GM23338 (cell line): ENCODE measurements around the gene TENM4. TPM values are rescaled to one million over a fixed set of nuclear protein-coding genes. Genes with fewer than 3 reads are reported as not detected.

Experiments used
- ATAC-seq: fragments of 200-7000 bp; cut with Tn5 transposase; 3 replicates; pipeline ENCODE4 v1.9.1; 2020
- DNase-seq: peaks from one replicate; pipeline ENCODE4 v3.0.0-alpha.2; 2015; ENCODE audit warnings: low spot score
- H2AFZ ChIP-seq: fragments of 200-600 bp; sonication (generic); 2 replicates; pipeline ENCODE4 v1.8.0; 2016; ENCODE audit warnings: antibody characterized with exemption, mild to moderate bottlenecking, moderate library complexity
- H3F3A ChIP-seq: fragments of 200-600 bp; sonication (generic); replicated peaks from 2 replicates; pipeline ENCODE4 v1.8.0; 2017; ENCODE audit warnings: antibody characterized with exemption, mixed run types, low read depth
- H3K27ac ChIP-seq: fragments of 200-600 bp; sonication (generic); 2 replicates; pipeline ENCODE4 v1.6.1; 2016; ENCODE audit warnings: low read depth
- H3K27me3 ChIP-seq: fragments of 200-600 bp; sonication (generic); 2 replicates; pipeline ENCODE4 v1.8.0; 2016; ENCODE audit warnings: mild to moderate bottlenecking, mixed run types, moderate library complexity; ENCODE audit not compliant: insufficient read depth
- H3K36me3 ChIP-seq: fragments of 200-600 bp; sonication (generic); 2 replicates; pipeline ENCODE4 v1.8.0; 2016; ENCODE audit warnings: mild to moderate bottlenecking; ENCODE audit not compliant: insufficient read depth
- H3K4me1 ChIP-seq: fragments of 200-600 bp; sonication (generic); 2 replicates; pipeline ENCODE4 v1.8.0; 2016; ENCODE audit warnings: mild to moderate bottlenecking, moderate library complexity; ENCODE audit not compliant: insufficient read depth
- H3K4me2 ChIP-seq: fragments of 200-600 bp; sonication (generic); 2 replicates; pipeline ENCODE4 v1.7.1; 2017; ENCODE audit warnings: mixed run types
- H3K4me3 ChIP-seq: fragments of 200-600 bp; sonication (generic); 2 replicates; pipeline ENCODE4 v1.6.1; 2016; ENCODE audit warnings: mixed run types
- H3K79me2 ChIP-seq: fragments of 200-600 bp; sonication (generic); replicated peaks from 2 replicates; pipeline ENCODE4 v1.8.0; 2017; ENCODE audit warnings: mild to moderate bottlenecking; ENCODE audit not compliant: insufficient read depth
- H3K9me2 ChIP-seq: fragments of 200-600 bp; sonication (generic); 2 replicates; pipeline ENCODE4 v1.8.0; 2017; ENCODE audit not compliant: insufficient read depth
- H4K20me1 ChIP-seq: fragments of 200-600 bp; sonication (generic); replicated peaks from 2 replicates; pipeline ENCODE4 v1.8.0; 2017; ENCODE audit warnings: mild to moderate bottlenecking; ENCODE audit not compliant: insufficient read depth
- H3K27ac Mint-ChIP-seq: 2 replicates; pipeline ENCODE4 v1.8.0; 2020; ENCODE audit warnings: inconsistent platforms, mild to moderate bottlenecking, moderate library complexity, mixed read lengths
- H3K27me3 Mint-ChIP-seq: 3 replicates; pipeline ENCODE4 v1.8.0; 2022; ENCODE audit warnings: low read depth, mild to moderate bottlenecking, moderate library complexity, mixed read lengths, inconsistent platforms; ENCODE audit not compliant: insufficient read depth, poor library complexity
- H3K36me3 Mint-ChIP-seq: 3 replicates; pipeline ENCODE4 v1.8.0; 2021; ENCODE audit warnings: low read depth, mild to moderate bottlenecking, inconsistent platforms, moderate library complexity, mixed read lengths
- H3K4me1 Mint-ChIP-seq: 3 replicates; pipeline ENCODE4 v1.8.0; 2020; ENCODE audit warnings: mild to moderate bottlenecking, inconsistent platforms, mixed read lengths
- H3K4me3 Mint-ChIP-seq: 3 replicates; pipeline ENCODE4 v1.8.0; 2021; ENCODE audit warnings: moderate library complexity, mild to moderate bottlenecking, inconsistent platforms, mixed read lengths
- H3K9me3 Mint-ChIP-seq: 3 replicates; pipeline ENCODE4 v1.8.0; 2020; ENCODE audit warnings: moderate library complexity, mild to moderate bottlenecking, inconsistent platforms, mixed read lengths
- CREB1 ChIP-seq: fragments of 250-450 bp; sonication (Bioruptor Pico); IDR thresholded peaks from 2 replicates; pipeline ENCODE4 v1.5.0; 2020; ENCODE audit warnings: low read depth, mild to moderate bottlenecking, moderate library complexity
- CTCF ChIP-seq, 2 experiments: fragments of 200-600 bp in 1 of 2; sonication (generic) in 1 of 2; conservative IDR thresholded peaks; 2 replicates each; pipeline versions ENCODE4 v1.5.1 to v1.6.1; 2016 to 2017; ENCODE audit warnings: antibody characterized with exemption in 2 of 2, low read depth in 2 of 2, mild to moderate bottlenecking in 2 of 2, moderate library complexity in 1 of 2
- ETS1 ChIP-seq: IDR thresholded peaks from 2 replicates; pipeline ENCODE4 v1.6.1; 2016; ENCODE audit warnings: antibody characterized with exemption
- EZH2 ChIP-seq: fragments of 200-600 bp; sonication (generic); IDR thresholded peaks from one replicate; pipeline ENCODE4 v1.8.0; 2017; ENCODE audit warnings: antibody characterized with exemption, mild to moderate bottlenecking, low read depth; ENCODE audit not compliant: unreplicated experiment
- EZH2phosphoT487 ChIP-seq: fragments of 200-600 bp; sonication (generic); IDR thresholded peaks from one replicate; pipeline ENCODE4 v1.8.1; 2018; ENCODE audit warnings: antibody characterized with exemption; ENCODE audit not compliant: unreplicated experiment
- JUNB ChIP-seq: IDR thresholded peaks from one replicate; pipeline ENCODE4 v1.6.1; 2016; ENCODE audit warnings: antibody characterized with exemption; ENCODE audit not compliant: unreplicated experiment
- NANOG ChIP-seq: IDR thresholded peaks from 2 replicates; pipeline ENCODE4 v1.6.1; 2016; ENCODE audit warnings: antibody characterized with exemption, borderline replicate concordance
- POLR2AphosphoS5 ChIP-seq: IDR thresholded peaks from 2 replicates; pipeline ENCODE4 v1.6.1; 2016; ENCODE audit warnings: antibody characterized with exemption, low read depth
- STAT1 ChIP-seq: IDR thresholded peaks from one replicate; pipeline ENCODE4 v1.6.1; 2016; ENCODE audit warnings: antibody characterized with exemption; ENCODE audit not compliant: unreplicated experiment
- ZNF114 ChIP-seq: fragments of 250-450 bp; sonication (Bioruptor Pico); IDR thresholded peaks from 2 replicates; pipeline ENCODE4 v1.5.0; 2020; ENCODE audit warnings: mild to moderate bottlenecking, moderate library complexity
- ZNF331 ChIP-seq: fragments of 250-450 bp; sonication (Bioruptor Pico); IDR thresholded peaks from 2 replicates; pipeline ENCODE4 v1.5.0; 2020; ENCODE audit warnings: low read depth, mild to moderate bottlenecking, moderate library complexity
- ZNF462 ChIP-seq: fragments of 250-450 bp; sonication (Bioruptor Pico); IDR thresholded peaks from 2 replicates; pipeline ENCODE4 v1.5.0; 2020; ENCODE audit warnings: mild to moderate bottlenecking, moderate library complexity
- polyA plus RNA-seq: library from polyadenylated mRNA; unstranded; fragments of >200 nt; fragmentation: Nextera tagmentation; extraction: Ambion mirVana; gene quantifications from 2 replicates; pipeline ENCODE4 v1.2.1, GENCODE V29; 2016
- total RNA-seq: library from RNA; depleted of rRNA; stranded (reverse); fragments of >200 nt; shearing (Covaris generic); gene quantifications from 2 replicates; pipeline ENCODE4 v1.2.3, GENCODE V29; 2014

TENM4 gene
- total and polyA plus RNA-seq, 2 experiments from 2014 or later = 7.3 TPM

- TF ChIP-seq ETS1 (no peak), STAT1 (no peak), NANOG (no peak), CREB1 (no peak), ZNF114 (CRISPR knock-in tag) (no peak), POLR2AphosphoS5 (no peak), ZNF331 (CRISPR knock-in tag) (no peak), JUNB (no peak), EZH2 (no peak)
Measured at GRCh38 chr11:78773492-78773891, 667.3 kb downstream of the TENM4 start (continued).

GRCh38 chr11:78773077-78773476 lies 667.8 kb downstream of the TENM4 start:
- Histone ChIP-seq H3K79me2 (no peaks in the 10 kb centered on the region), H3K4me2 (no peak overlapping the region), H3K4me1 (no peaks in the 10 kb centered on the region), H3K9me2 (no peaks in the 10 kb centered on the region), H4K20me1 (no peaks in the 10 kb centered on the region), H3K36me3 (no peaks in the 10 kb centered on the region), H2AFZ (no peak overlapping the region), H3K27ac (no peak overlapping the region), H3F3A (no peaks in the 10 kb centered on the region), H3K4me3 (no peak overlapping the region), H3K27me3 (no peaks in the 10 kb centered on the region)
- TF ChIP-seq EZH2 (no peak), CTCF (conservative IDR thresholded peaks at IDR 0.05; ENCODE audit: low read depth in 2 of 2) (no peak), ZNF331 (CRISPR knock-in tag) (no peak), NANOG (no peak), EZH2phosphoT487 (no peak), POLR2AphosphoS5 (no peak), JUNB (no peak), ZNF114 (CRISPR knock-in tag) (no peak), ETS1 (no peak), ZNF462 (CRISPR knock-in tag) (no peak), CREB1 (no peak), STAT1 (no peak)
- no peaks in the 10 kb centered on the region for H3K9me3 Mint-ChIP-seq
- no peaks in the 10 kb centered on the region for H3K4me1 Mint-ChIP-seq
- H3K27me3 Mint-ChIP-seq = peaks cover 7% of the 10 kb centered on the region
- DNase-seq = no peak
- no peak overlapping the region for H3K4me3 Mint-ChIP-seq
- H3K36me3 Mint-ChIP-seq = no peaks in the 10 kb centered on the region
- no peak overlapping the region for H3K27ac Mint-ChIP-seq
- ATAC-seq = no peak
